ENCODE results near the gene KBTBD7.
A peak's percentile ranks its signal among the peaks of the same experiment; 100 is the strongest.
"Not testable (repeated sequence)": the region's sequence is repeated elsewhere in the genome, so short reads cannot be mapped to it uniquely, and the experiment has no call there.

The KBTBD7 gene

GRCh38 chr13:41196011-41196410 is 1.6 kb upstream of the KBTBD7 start:
- Histone ChIP-seq H3K9me3 (ENCODE audit: control insufficient read depth, insufficient read depth, low read length) (no peaks in the 10 kb centered on the region), H3K27ac (ENCODE audit: low read depth, low read length) (no peak overlapping the region), H3K27me3 (ENCODE audit: control insufficient read depth, insufficient read depth, low read length) (no peaks in the 10 kb centered on the region), H3K4me1 (ENCODE audit: control insufficient read depth, insufficient read depth, low read length) (0 out of 2 replicates have a peak, but pooled peaks cover 7% of the 10 kb centered on the region), H3K4me3 (ENCODE audit: low read depth, low read length) (no peak overlapping the region), H3K36me3 (ENCODE audit: control insufficient read depth, insufficient read depth, low read length) (0 out of 2 replicates have a peak, but pooled peaks cover 2% of the 10 kb centered on the region), H3K9ac (ENCODE audit: low read depth, low read length) (no peak overlapping the region)

GRCh38 chr13:41193469-41193868 is 900 bp downstream of the KBTBD7 start:
- Histone ChIP-seq H3K36me3 (ENCODE audit: control insufficient read depth, insufficient read depth, low read length) (0 out of 2 replicates have a peak, but pooled peaks cover 2% of the 10 kb centered on the region), H3K27ac (ENCODE audit: low read depth, low read length) (no peak overlapping the region), H3K9ac (ENCODE audit: low read depth, low read length) (no peak overlapping the region), H3K4me1 (ENCODE audit: control insufficient read depth, insufficient read depth, low read length) (0 out of 2 replicates have a peak, but pooled peaks cover 7% of the 10 kb centered on the region), H3K9me3 (ENCODE audit: control insufficient read depth, insufficient read depth, low read length) (no peaks in the 10 kb centered on the region), H3K4me3 (ENCODE audit: low read depth, low read length) (peak overlapping the region; percentile 83), H3K27me3 (ENCODE audit: control insufficient read depth, insufficient read depth, low read length) (no peaks in the 10 kb centered on the region)

GRCh38 chr13:41188584-41188983 is 5.8 kb downstream of the KBTBD7 start:
- H3K36me3 ChIP-seq (ENCODE audit: control insufficient read depth, insufficient read depth, low read length), result 0 out of 2 replicates have a peak, but pooled peaks cover 2% of the 10 kb centered on the region
- H3K4me1 ChIP-seq (ENCODE audit: control insufficient read depth, insufficient read depth, low read length), result 0 out of 2 replicates have a peak, but pooled peaks cover 7% of the 10 kb centered on the region
- H3K9me3 ChIP-seq (ENCODE audit: control insufficient read depth, insufficient read depth, low read length), result no peaks in the 10 kb centered on the region
- H3K27ac ChIP-seq (ENCODE audit: low read depth, low read length), result no peak overlapping the region
- H3K9ac ChIP-seq (ENCODE audit: low read depth, low read length), result no peak overlapping the region
- H3K4me3 ChIP-seq (ENCODE audit: low read depth, low read length), result no peak overlapping the region
- no peaks in the 10 kb centered on the region for H3K27me3 ChIP-seq (ENCODE audit: control insufficient read depth, insufficient read depth, low read length)

GRCh38 chr13:41186481-41186880 is 7.9 kb downstream of the KBTBD7 start:
- Histone ChIP-seq H3K36me3 (ENCODE audit: control insufficient read depth, insufficient read depth, low read length) (no peaks in the 10 kb centered on the region), H3K9ac (ENCODE audit: low read depth, low read length) (no peak overlapping the region), H3K9me3 (ENCODE audit: control insufficient read depth, insufficient read depth, low read length) (no peaks in the 10 kb centered on the region), H3K27ac (ENCODE audit: low read depth, low read length) (no peak overlapping the region), H3K4me3 (ENCODE audit: low read depth, low read length) (no peak overlapping the region), H3K27me3 (ENCODE audit: control insufficient read depth, insufficient read depth, low read length) (no peaks in the 10 kb centered on the region), H3K4me1 (ENCODE audit: control insufficient read depth, insufficient read depth, low read length) (no peaks in the 10 kb centered on the region)

GRCh38 chr13:41182231-41182630 is 12.1 kb downstream of the KBTBD7 start:
- no peaks in the 10 kb centered on the region for H3K4me1 ChIP-seq (ENCODE audit: control insufficient read depth, insufficient read depth, low read length)

GRCh38 chr13:41179593-41180250 is 14.6 kb downstream of the KBTBD7 start:
- Histone ChIP-seq H3K4me1 (ENCODE audit: control insufficient read depth, insufficient read depth, low read length) (no peaks in the 10 kb centered on the region), H3K27ac (ENCODE audit: low read depth, low read length) (no peak overlapping the region), H3K36me3 (ENCODE audit: control insufficient read depth, insufficient read depth, low read length) (no peaks in the 10 kb centered on the region), H3K27me3 (ENCODE audit: control insufficient read depth, insufficient read depth, low read length) (no peaks in the 10 kb centered on the region), H3K4me3 (ENCODE audit: low read depth, low read length) (no peak overlapping the region), H3K9ac (ENCODE audit: low read depth, low read length) (no peak overlapping the region), H3K9me3 (ENCODE audit: control insufficient read depth, insufficient read depth, low read length) (peaks cover 18% of the 10 kb centered on the region)

More at GRCh38 chr13:41182231-41182630, 12.1 kb downstream of the KBTBD7 start:
- Histone ChIP-seq H3K9me3 (ENCODE audit: control insufficient read depth, insufficient read depth, low read length) (no peaks in the 10 kb centered on the region), H3K4me3 (ENCODE audit: low read depth, low read length) (no peak overlapping the region), H3K9ac (ENCODE audit: low read depth, low read length) (no peak overlapping the region), H3K27me3 (ENCODE audit: control insufficient read depth, insufficient read depth, low read length) (no peaks in the 10 kb centered on the region), H3K36me3 (ENCODE audit: control insufficient read depth, insufficient read depth, low read length) (no peaks in the 10 kb centered on the region), H3K27ac (ENCODE audit: low read depth, low read length) (no peak overlapping the region)

GRCh38 chr13:41178040-41178439 is 16.3 kb downstream of the KBTBD7 start:
- Histone ChIP-seq H3K4me3 (ENCODE audit: low read depth, low read length) (no peak overlapping the region), H3K27me3 (ENCODE audit: control insufficient read depth, insufficient read depth, low read length) (no peaks in the 10 kb centered on the region), H3K9me3 (ENCODE audit: control insufficient read depth, insufficient read depth, low read length) (peaks cover 30% of the 10 kb centered on the region), H3K27ac (ENCODE audit: low read depth, low read length) (no peak overlapping the region), H3K4me1 (ENCODE audit: control insufficient read depth, insufficient read depth, low read length) (no peaks in the 10 kb centered on the region), H3K36me3 (ENCODE audit: control insufficient read depth, insufficient read depth, low read length) (no peaks in the 10 kb centered on the region), H3K9ac (ENCODE audit: low read depth, low read length) (no peak overlapping the region)

- H3K27me3 ChIP-seq (ENCODE audit: control insufficient read depth, insufficient read depth, low read length), result no peaks in the 10 kb centered on the region
- H3K4me1 ChIP-seq (ENCODE audit: control insufficient read depth, insufficient read depth, low read length), result no peaks in the 10 kb centered on the region
- peaks cover 30% of the 10 kb centered on the region for H3K9me3 ChIP-seq (ENCODE audit: control insufficient read depth, insufficient read depth, low read length)
- no peak overlapping the region for H3K4me3 ChIP-seq (ENCODE audit: low read depth, low read length)
- no peak overlapping the region for H3K9ac ChIP-seq (ENCODE audit: low read depth, low read length)
- no peak overlapping the region for H3K27ac ChIP-seq (ENCODE audit: low read depth, low read length)
- no peaks in the 10 kb centered on the region for H3K36me3 ChIP-seq (ENCODE audit: control insufficient read depth, insufficient read depth, low read length)
These were observed 16.8 kb downstream of the KBTBD7 start for GRCh38 chr13:41177616-41178015.

GRCh38 chr13:41175576-41175975 is 18.8 kb downstream of the KBTBD7 start:
- H3K27ac ChIP-seq (ENCODE audit: low read depth, low read length); H3K4me3 ChIP-seq (ENCODE audit: low read depth, low read length); H3K9ac ChIP-seq (ENCODE audit: low read depth, low read length); H3K36me3 ChIP-seq (ENCODE audit: control insufficient read depth, insufficient read depth, low read length); H3K27me3 ChIP-seq (ENCODE audit: control insufficient read depth, insufficient read depth, low read length); H3K4me1 ChIP-seq (ENCODE audit: control insufficient read depth, insufficient read depth, low read length): not testable (repeated sequence)
- H3K9me3 ChIP-seq (ENCODE audit: control insufficient read depth, insufficient read depth, low read length), result peaks cover 30% of the 10 kb centered on the region

GRCh38 chr13:41162151-41162550 is 32.2 kb downstream of the KBTBD7 start:
- no peak overlapping the region for H3K4me3 ChIP-seq (ENCODE audit: low read depth, low read length)
- peaks cover 22% of the 10 kb centered on the region for H3K4me1 ChIP-seq (ENCODE audit: control insufficient read depth, insufficient read depth, low read length)
- H3K9ac ChIP-seq (ENCODE audit: low read depth, low read length), result no peak overlapping the region
- H3K36me3 ChIP-seq (ENCODE audit: control insufficient read depth, insufficient read depth, low read length), result no peaks in the 10 kb centered on the region
- H3K27ac ChIP-seq (ENCODE audit: low read depth, low read length), result no peak overlapping the region
- no peaks in the 10 kb centered on the region for H3K27me3 ChIP-seq (ENCODE audit: control insufficient read depth, insufficient read depth, low read length)
- H3K9me3 ChIP-seq (ENCODE audit: control insufficient read depth, insufficient read depth, low read length), result no peaks in the 10 kb centered on the region

DNA sequence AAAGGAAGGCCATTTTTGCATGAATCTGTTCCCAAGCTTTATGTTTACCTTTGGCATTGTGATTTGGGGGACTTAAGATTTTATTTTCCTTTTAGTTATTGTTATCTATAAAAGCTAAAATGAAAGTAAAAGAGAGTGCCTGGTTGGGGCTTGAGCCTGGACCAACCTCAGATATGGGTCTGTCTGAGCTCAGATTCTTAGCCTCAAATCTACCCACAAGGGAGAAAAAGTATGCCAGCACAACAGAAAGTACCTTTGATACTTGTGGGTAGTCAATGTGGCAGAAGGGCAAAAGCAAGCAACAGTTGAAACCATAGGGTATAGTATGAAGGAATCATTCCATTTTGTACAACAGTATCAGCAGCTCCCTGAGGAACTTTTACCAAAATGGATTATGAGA is 35.2 kb downstream of the KBTBD7 start:
- no peaks in the 10 kb centered on the region for H3K9me3 ChIP-seq (ENCODE audit: control insufficient read depth, insufficient read depth, low read length)
- no peak overlapping the region for H3K27ac ChIP-seq (ENCODE audit: low read depth, low read length)
- H3K4me3 ChIP-seq (ENCODE audit: low read depth, low read length), result no peak overlapping the region
- no peaks in the 10 kb centered on the region for H3K36me3 ChIP-seq (ENCODE audit: control insufficient read depth, insufficient read depth, low read length)
- H3K4me1 ChIP-seq (ENCODE audit: control insufficient read depth, insufficient read depth, low read length), result peaks cover 30% of the 10 kb centered on the region
- H3K9ac ChIP-seq (ENCODE audit: low read depth, low read length), result peak overlapping the region; percentile 28; the same call in 1 of the 2 replicates
- no peaks in the 10 kb centered on the region for H3K27me3 ChIP-seq (ENCODE audit: control insufficient read depth, insufficient read depth, low read length)
